Measurements from ENCODE around the gene H2BW2.
"Not testable (repeated sequence)": the region's sequence is repeated elsewhere in the genome, so short reads cannot be mapped to it uniquely, and the experiment has no call there.

GRCh38 chrX:104054956-104055355 lies 15.2 kb downstream of the H2BW2 start:
- TF ChIP-seq NFATC3 (IDR thresholded peaks at IDR 0.05); JUNB (CRISPR knock-in tag; conservative IDR thresholded peaks at IDR 0.05); BCL6 (CRISPR knock-in tag; IDR thresholded peaks at IDR 0.05); RAD21 (CRISPR knock-in tag; conservative IDR thresholded peaks at IDR 0.05 in 1 of 2, IDR thresholded peaks at IDR 0.05 in 1 of 2); JUN (IDR thresholded peaks at IDR 0.05; ENCODE audit: borderline replicate concordance, low read depth, low read length); JUN (CRISPR knock-in tag; IDR thresholded peaks at IDR 0.05; ENCODE audit: borderline replicate concordance); ZNF384 (IDR thresholded peaks at IDR 0.05; ENCODE audit: low read depth, low read length): not testable (repeated sequence)

Data from K562 (cell line).